Measurements from ENCODE around the gene B3GNT5. TPM values are rescaled to one million over a fixed set of nuclear protein-coding genes. Genes with fewer than 3 reads are reported as not detected.

Gene B3GNT5
- total RNA-seq, 4 donors from 2014 or later: 26.3 to 69.9 (median 29.3) TPM

- intact Hi-C loops (cut with DNase I): no loop called here
- no peaks in the 10 kb centered on the region for H3K9me3 ChIP-seq
- no peak for DNase-seq
- H3K27me3 ChIP-seq: no peaks in the 10 kb centered on the region
- H3K4me3 ChIP-seq: no peak overlapping the region
- H3K4me1 ChIP-seq: peaks cover 0 to 51% (median 6%) of the 10 kb centered on the region in 3 donors
- WGBS, 2 donors: 47 to 53% methylated on average over 2 of the region's 2 CpGs
- no peak for TF ChIP-seq CTCF (IDR thresholded peaks at IDR 0.05)
- no peak for TF ChIP-seq POLR2A (IDR thresholded peaks at IDR 0.05)
- H3K36me3 ChIP-seq: peaks cover 0 to 6% (median 0%) of the 10 kb centered on the region in 3 donors
- peak overlapping the region; percentile 29 to 62 (median 49) for H3K27ac ChIP-seq
Measured at GRCh38 chr3:183275418-183275817, 22.4 kb downstream of the B3GNT5 start.

DNA sequence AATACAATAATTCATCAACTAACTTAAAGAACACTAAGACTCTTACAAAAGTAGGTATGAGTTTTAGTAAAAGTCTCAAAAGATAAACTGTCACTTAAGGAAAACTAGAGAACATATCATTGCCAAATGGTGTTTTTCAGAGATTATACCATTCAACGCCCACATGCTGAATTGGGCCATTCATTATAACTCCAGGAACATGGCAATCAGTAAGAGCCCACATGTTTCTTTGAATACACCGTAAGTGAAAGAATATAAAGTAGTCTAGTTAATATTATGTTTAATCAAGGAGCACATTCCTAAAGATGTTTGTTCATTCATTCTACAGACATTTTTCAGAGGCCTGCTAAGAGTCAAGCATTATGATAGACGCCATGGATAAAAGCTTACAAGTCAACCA is 22.9 kb downstream of the B3GNT5 start:
- 74 to 81% methylated on average over 3 of the region's 3 CpGs for WGBS, 2 donors
- Histone ChIP-seq H3K9me3 (no peaks in the 10 kb centered on the region), H3K27ac (peak overlapping the region; percentile 29 to 62 (median 49)), H3K27me3 (no peaks in the 10 kb centered on the region), H3K4me1 (peaks cover 0 to 46% (median 6%) of the 10 kb centered on the region in 3 donors), H3K36me3 (peaks cover 0 to under 1% (median 0%) of the 10 kb centered on the region in 3 donors), H3K4me3 (no peak overlapping the region)
- TF ChIP-seq CTCF (IDR thresholded peaks at IDR 0.05) (no peak), POLR2A (IDR thresholded peaks at IDR 0.05) (no peak)
- intact Hi-C loops (cut with DNase I): no loop called here
- no peak for DNase-seq

DNA sequence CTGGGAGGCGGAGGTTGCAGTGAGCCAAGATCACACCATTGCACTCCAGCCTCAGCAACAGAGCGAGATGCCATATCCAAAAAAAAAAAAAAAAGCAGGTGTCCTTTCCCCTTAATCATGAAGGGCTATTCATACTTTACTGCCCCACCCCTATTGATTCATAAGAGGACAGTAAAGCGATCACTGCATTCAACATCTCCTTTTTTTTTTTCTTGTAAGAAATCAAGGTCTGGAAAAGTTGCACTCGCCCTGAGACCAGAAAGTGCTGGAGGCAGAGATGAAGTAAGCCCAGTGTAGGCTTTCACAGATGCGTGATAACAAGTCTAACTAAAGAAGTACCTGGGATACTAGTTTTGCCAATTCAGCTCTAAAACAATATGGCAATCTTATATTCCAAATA is 24.2 kb downstream of the B3GNT5 start:
- intact Hi-C loops (cut with DNase I): no loop called here
- TF ChIP-seq CTCF (IDR thresholded peaks at IDR 0.05) (no peak), POLR2A (IDR thresholded peaks at IDR 0.05) (no peak)
- Histone ChIP-seq H3K4me3 (no peak overlapping the region), H3K27me3 (no peaks in the 10 kb centered on the region), H3K9me3 (no peaks in the 10 kb centered on the region), H3K27ac (peak overlapping the region in 1 of 4 donors; percentile 47), H3K4me1 (peaks cover 0 to 42% (median 6%) of the 10 kb centered on the region in 3 donors), H3K36me3 (no peaks in the 10 kb centered on the region)
- 57 to 73% methylated on average over 4 to 5 of the region's 5 CpGs for WGBS, 2 donors
- DNase-seq: no peak

DNA sequence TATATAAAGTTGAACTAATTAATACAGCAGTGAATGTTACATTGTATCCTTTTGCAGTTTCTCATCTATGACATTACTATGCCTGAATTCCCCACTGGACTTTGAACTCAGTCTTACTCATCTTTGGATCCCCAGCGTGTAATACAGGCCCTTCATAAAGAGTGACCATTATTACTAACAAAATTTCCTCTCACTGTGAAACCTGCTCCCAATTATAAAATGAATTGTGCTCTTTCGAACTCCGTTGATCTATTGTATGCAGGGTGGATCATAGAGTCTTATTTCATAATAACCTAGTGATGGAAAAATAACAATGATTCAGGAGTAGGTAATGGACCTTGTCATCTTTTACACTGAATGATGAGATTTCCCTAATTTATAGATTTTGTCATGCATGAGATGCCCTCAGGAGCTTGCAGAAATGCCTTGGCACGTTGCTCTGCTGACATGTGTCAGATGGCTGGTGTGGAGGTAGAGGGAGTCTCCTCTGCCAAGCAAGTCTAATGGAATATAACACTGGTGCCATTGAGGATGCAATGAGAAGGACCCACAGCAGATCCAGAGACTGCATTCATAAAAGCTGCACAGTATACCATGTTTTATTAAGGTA is 25.5 kb downstream of the B3GNT5 start:
- no peaks in the 10 kb centered on the region for H3K9me3 ChIP-seq
- TF ChIP-seq CTCF (IDR thresholded peaks at IDR 0.05): no peak
- TF ChIP-seq POLR2A (IDR thresholded peaks at IDR 0.05): no peak
- H3K27ac ChIP-seq: peak overlapping the region in 3 of 4 donors; percentile 9 to 47 (median 26)
- intact Hi-C loops (cut with DNase I): no loop called here
- no peak overlapping the region for H3K4me3 ChIP-seq
- peaks cover 0 to 42% (median 6%) of the 10 kb centered on the region in 3 donors for H3K4me1 ChIP-seq
- H3K36me3 ChIP-seq: no peaks in the 10 kb centered on the region
- DNase-seq: no peak
- H3K27me3 ChIP-seq: no peaks in the 10 kb centered on the region
- WGBS, 2 donors: 32 to 52% methylated on average over 4 of the region's 4 CpGs

- intact Hi-C loops (cut with DNase I): no loop called here
- no peak for TF ChIP-seq CTCF (IDR thresholded peaks at IDR 0.05)
- TF ChIP-seq POLR2A (IDR thresholded peaks at IDR 0.05): no peak
- Histone ChIP-seq H3K9me3 (no peaks in the 10 kb centered on the region), H3K36me3 (no peaks in the 10 kb centered on the region), H3K27me3 (no peaks in the 10 kb centered on the region), H3K4me1 (peaks cover 0 to 40% (median 6%) of the 10 kb centered on the region in 3 donors), H3K27ac (no peak overlapping the region), H3K4me3 (no peak overlapping the region)
- WGBS, 2 donors: 56 to 84% methylated on average over 1 to 3 of the region's 3 CpGs
- DNase-seq: no peak
Measured at GRCh38 chr3:183279371-183279770, 26.3 kb downstream of the B3GNT5 start.

Measured in esophagus squamous epithelium (tissue), 5 donors.